Measurements from ENCODE around the gene MAGEA2. TPM values are rescaled to one million over a fixed set of nuclear protein-coding genes. Genes with fewer than 3 reads are reported as not detected.
"Not testable (repeated sequence)": the region's sequence is repeated elsewhere in the genome, so short reads cannot be mapped to it uniquely, and the experiment has no call there.

The MAGEA2 gene
- total and polyA plus RNA-seq, 2 donors (not counting 3 experiments of a cell fraction or from before 2014, with no cell fraction given) = not detected

DNA sequence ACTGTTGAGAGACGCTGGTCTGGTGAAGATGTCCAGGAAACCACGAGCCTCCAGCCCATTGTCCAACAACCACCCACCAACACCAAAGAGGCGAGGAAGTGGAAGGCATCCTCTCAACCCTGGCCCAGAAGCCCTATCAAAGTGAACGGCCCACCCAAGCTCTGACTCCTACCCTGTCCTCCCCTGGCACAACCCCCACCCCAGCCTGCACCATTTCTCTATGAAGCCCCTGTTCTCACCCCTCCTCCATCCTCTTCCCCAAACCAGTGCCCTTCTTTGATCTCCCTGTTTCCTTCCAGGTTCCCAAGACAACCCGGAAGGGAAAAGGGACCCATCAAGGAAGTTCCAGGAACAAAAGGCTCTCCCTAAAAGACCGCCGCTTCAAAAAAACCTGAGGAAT is 5.9 kb upstream of the MAGEA2 start:
- CTCF ChIA-PET; H3K9ac ChIP-seq (replicated peaks; ENCODE audit: extremely low read depth, insufficient read depth, low read length); H4K20me1 ChIP-seq (replicated peaks; ENCODE audit: control insufficient read depth, extremely low read depth, insufficient read depth, low read length); BruUV-seq (replicated peaks); H3K4me3 ChIP-seq (replicated peaks in 1 of 3; ENCODE audit: insufficient read depth in 1 of 3, low read depth in 1 of 3, low read length in 3 of 3); H3K27me3 ChIP-seq (ENCODE audit: control insufficient read depth in 2 of 2, insufficient read depth in 2 of 2, low read length in 2 of 2); H2AFZ ChIP-seq (ENCODE audit: low read depth, low read length); POLR2A ChIA-PET; FAIRE-seq; H3K9me1 ChIP-seq (replicated peaks; ENCODE audit: control insufficient read depth, extremely low read depth, insufficient read depth, low read length); dilution Hi-C loops (cut with MboI; ENCODE audit: extremely low pct_ligation_motif_present, low sequenced_read_pairs); H3K4me1 ChIP-seq (ENCODE audit: control insufficient read depth, extremely low read depth, insufficient read depth, low read length); H3K79me2 ChIP-seq (ENCODE audit: control insufficient read depth, insufficient read depth, low read length); H3K36me3 ChIP-seq (ENCODE audit: control insufficient read depth in 2 of 2, extremely low read depth in 1 of 2, insufficient read depth in 2 of 2, low read length in 2 of 2); H3K4me2 ChIP-seq (ENCODE audit: insufficient read depth, low read length); H3K9me3 ChIP-seq (replicated peaks; ENCODE audit: control insufficient read depth, insufficient read depth, low read length); H3K27ac ChIP-seq (ENCODE audit: insufficient read depth, low read depth, low read length); intact Hi-C loops (cut with micrococcal nuclease); DNase-seq (ENCODE audit: low read depth, low spot score): not testable (repeated sequence)

DNA sequence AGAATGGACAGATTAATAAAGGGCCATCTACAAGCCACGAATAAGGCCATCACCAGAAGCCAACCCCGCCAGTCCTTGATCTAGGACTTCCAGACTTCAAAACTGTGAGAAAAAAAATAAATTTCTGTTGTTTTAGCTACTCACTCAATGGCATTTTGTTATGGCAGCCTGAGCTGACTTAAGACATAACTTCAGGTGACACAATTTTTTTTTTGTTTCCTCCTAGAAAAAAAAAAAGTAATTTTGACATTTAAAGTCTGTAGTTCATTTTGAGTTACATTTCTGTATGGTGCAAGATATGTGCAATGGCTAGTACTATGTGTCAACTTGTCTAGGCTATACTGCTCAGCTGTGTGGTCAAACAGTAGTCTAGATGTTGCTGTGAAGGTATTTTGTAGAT is 5.3 kb upstream of the MAGEA2 start, which contains the start of gene CSAG3:
Gene CSAG3, plus strand, starts transcription at position 301 of the 400 bp plus-strand sequence.
- H3K27me3 ChIP-seq (ENCODE audit: control insufficient read depth in 2 of 2, insufficient read depth in 2 of 2, low read length in 2 of 2); H3K36me3 ChIP-seq (ENCODE audit: control insufficient read depth in 2 of 2, extremely low read depth in 1 of 2, insufficient read depth in 2 of 2, low read length in 2 of 2); DNase-seq (ENCODE audit: low read depth, low spot score); H3K4me3 ChIP-seq (replicated peaks in 1 of 3; ENCODE audit: insufficient read depth in 1 of 3, low read depth in 1 of 3, low read length in 3 of 3); intact Hi-C loops (cut with micrococcal nuclease); H3K79me2 ChIP-seq (ENCODE audit: control insufficient read depth, insufficient read depth, low read length); FAIRE-seq; H3K9me1 ChIP-seq (replicated peaks; ENCODE audit: control insufficient read depth, extremely low read depth, insufficient read depth, low read length); H3K27ac ChIP-seq (ENCODE audit: insufficient read depth, low read depth, low read length); H3K9me3 ChIP-seq (replicated peaks; ENCODE audit: control insufficient read depth, insufficient read depth, low read length); POLR2A ChIA-PET; H4K20me1 ChIP-seq (replicated peaks; ENCODE audit: control insufficient read depth, extremely low read depth, insufficient read depth, low read length); CTCF ChIA-PET; H3K9ac ChIP-seq (replicated peaks; ENCODE audit: extremely low read depth, insufficient read depth, low read length); dilution Hi-C loops (cut with MboI; ENCODE audit: extremely low pct_ligation_motif_present, low sequenced_read_pairs); H2AFZ ChIP-seq (ENCODE audit: low read depth, low read length); BruUV-seq (replicated peaks); H3K4me2 ChIP-seq (ENCODE audit: insufficient read depth, low read length); H3K4me1 ChIP-seq (ENCODE audit: control insufficient read depth, extremely low read depth, insufficient read depth, low read length): not testable (repeated sequence)

DNA sequence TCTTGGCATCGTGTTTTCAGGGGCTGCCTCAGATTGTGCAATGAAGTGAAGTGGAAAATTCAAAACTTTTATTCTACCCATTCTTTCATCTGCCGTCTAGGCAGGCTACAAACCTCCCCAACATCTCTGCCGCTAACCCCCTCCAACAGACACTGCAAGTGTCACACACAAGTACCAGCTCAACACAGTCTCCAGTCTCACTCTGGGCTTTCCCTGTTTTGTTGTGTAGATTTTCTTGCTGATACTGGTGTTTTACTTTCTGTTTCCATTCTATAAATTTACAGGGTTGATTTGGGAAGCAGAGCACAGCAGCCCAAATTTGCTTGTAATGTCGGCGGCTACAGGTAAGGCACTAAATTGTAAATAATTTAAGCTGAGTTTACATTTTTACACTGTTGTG is 1.2 kb upstream of the MAGEA2 start:
- H4K20me1 ChIP-seq (replicated peaks; ENCODE audit: control insufficient read depth, extremely low read depth, insufficient read depth, low read length); POLR2A ChIA-PET; H3K27me3 ChIP-seq (ENCODE audit: control insufficient read depth in 2 of 2, insufficient read depth in 2 of 2, low read length in 2 of 2); H3K4me2 ChIP-seq (ENCODE audit: insufficient read depth, low read length); H3K4me3 ChIP-seq (replicated peaks in 1 of 3; ENCODE audit: insufficient read depth in 1 of 3, low read depth in 1 of 3, low read length in 3 of 3); H2AFZ ChIP-seq (ENCODE audit: low read depth, low read length); dilution Hi-C loops (cut with MboI; ENCODE audit: extremely low pct_ligation_motif_present, low sequenced_read_pairs); H3K27ac ChIP-seq (ENCODE audit: insufficient read depth, low read depth, low read length); BruUV-seq (replicated peaks); intact Hi-C loops (cut with micrococcal nuclease); H3K79me2 ChIP-seq (ENCODE audit: control insufficient read depth, insufficient read depth, low read length); H3K9me1 ChIP-seq (replicated peaks; ENCODE audit: control insufficient read depth, extremely low read depth, insufficient read depth, low read length); H3K4me1 ChIP-seq (ENCODE audit: control insufficient read depth, extremely low read depth, insufficient read depth, low read length); CTCF ChIA-PET; FAIRE-seq; H3K36me3 ChIP-seq (ENCODE audit: control insufficient read depth in 2 of 2, extremely low read depth in 1 of 2, insufficient read depth in 2 of 2, low read length in 2 of 2); H3K9me3 ChIP-seq (replicated peaks; ENCODE audit: control insufficient read depth, insufficient read depth, low read length); DNase-seq (ENCODE audit: low read depth, low spot score); H3K9ac ChIP-seq (replicated peaks; ENCODE audit: extremely low read depth, insufficient read depth, low read length): not testable (repeated sequence)

All from endothelial cell of umbilical vein (primary cell).